HL-60 (cell line): Measurements from ENCODE around the gene MYO16.

ENCODE experiments used
- POLR2AphosphoS5 ChIP-seq: IDR thresholded peaks from 2 replicates; pipeline ENCODE4 v1.6.1; 2012; ENCODE audit warnings: low read depth
- TF ChIP-seq, protein P1 (sequence below): IDR thresholded peaks from one replicate; pipeline ENCODE4 v1.5.1; 2011; ENCODE audit warnings: low read length, control low read depth, inconsistent platforms; ENCODE audit not compliant: insufficient read depth
- TF ChIP-seq, protein P2 (sequence below): IDR thresholded peaks from 2 replicates; pipeline ENCODE4 v1.6.1; 2012; ENCODE audit warnings: low read depth; ENCODE audit not compliant: insufficient replicate concordance

- TF ChIP-seq, protein P1, sequence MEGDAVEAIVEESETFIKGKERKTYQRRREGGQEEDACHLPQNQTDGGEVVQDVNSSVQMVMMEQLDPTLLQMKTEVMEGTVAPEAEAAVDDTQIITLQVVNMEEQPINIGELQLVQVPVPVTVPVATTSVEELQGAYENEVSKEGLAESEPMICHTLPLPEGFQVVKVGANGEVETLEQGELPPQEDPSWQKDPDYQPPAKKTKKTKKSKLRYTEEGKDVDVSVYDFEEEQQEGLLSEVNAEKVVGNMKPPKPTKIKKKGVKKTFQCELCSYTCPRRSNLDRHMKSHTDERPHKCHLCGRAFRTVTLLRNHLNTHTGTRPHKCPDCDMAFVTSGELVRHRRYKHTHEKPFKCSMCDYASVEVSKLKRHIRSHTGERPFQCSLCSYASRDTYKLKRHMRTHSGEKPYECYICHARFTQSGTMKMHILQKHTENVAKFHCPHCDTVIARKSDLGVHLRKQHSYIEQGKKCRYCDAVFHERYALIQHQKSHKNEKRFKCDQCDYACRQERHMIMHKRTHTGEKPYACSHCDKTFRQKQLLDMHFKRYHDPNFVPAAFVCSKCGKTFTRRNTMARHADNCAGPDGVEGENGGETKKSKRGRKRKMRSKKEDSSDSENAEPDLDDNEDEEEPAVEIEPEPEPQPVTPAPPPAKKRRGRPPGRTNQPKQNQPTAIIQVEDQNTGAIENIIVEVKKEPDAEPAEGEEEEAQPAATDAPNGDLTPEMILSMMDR, result no peak
- TF ChIP-seq POLR2AphosphoS5, result no peak
- TF ChIP-seq, protein P2, sequence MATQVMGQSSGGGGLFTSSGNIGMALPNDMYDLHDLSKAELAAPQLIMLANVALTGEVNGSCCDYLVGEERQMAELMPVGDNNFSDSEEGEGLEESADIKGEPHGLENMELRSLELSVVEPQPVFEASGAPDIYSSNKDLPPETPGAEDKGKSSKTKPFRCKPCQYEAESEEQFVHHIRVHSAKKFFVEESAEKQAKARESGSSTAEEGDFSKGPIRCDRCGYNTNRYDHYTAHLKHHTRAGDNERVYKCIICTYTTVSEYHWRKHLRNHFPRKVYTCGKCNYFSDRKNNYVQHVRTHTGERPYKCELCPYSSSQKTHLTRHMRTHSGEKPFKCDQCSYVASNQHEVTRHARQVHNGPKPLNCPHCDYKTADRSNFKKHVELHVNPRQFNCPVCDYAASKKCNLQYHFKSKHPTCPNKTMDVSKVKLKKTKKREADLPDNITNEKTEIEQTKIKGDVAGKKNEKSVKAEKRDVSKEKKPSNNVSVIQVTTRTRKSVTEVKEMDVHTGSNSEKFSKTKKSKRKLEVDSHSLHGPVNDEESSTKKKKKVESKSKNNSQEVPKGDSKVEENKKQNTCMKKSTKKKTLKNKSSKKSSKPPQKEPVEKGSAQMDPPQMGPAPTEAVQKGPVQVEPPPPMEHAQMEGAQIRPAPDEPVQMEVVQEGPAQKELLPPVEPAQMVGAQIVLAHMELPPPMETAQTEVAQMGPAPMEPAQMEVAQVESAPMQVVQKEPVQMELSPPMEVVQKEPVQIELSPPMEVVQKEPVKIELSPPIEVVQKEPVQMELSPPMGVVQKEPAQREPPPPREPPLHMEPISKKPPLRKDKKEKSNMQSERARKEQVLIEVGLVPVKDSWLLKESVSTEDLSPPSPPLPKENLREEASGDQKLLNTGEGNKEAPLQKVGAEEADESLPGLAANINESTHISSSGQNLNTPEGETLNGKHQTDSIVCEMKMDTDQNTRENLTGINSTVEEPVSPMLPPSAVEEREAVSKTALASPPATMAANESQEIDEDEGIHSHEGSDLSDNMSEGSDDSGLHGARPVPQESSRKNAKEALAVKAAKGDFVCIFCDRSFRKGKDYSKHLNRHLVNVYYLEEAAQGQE, result no peak
These were observed 321.1 kb downstream of the MYO16 start for GRCh38 chr13:108950333-108951010.
